ENCODE data around the gene GRAMD1B.

- TF ChIP-seq EZH2phosphoT487 (IDR thresholded peaks at IDR 0.05; ENCODE audit: borderline replicate concordance, low read length): no peak
- TF ChIP-seq CTCF (conservative IDR thresholded peaks at IDR 0.05; ENCODE audit: low read depth, low read length): no peak
- TF ChIP-seq EZH2 (IDR thresholded peaks at IDR 0.05; ENCODE audit: low read length, unreplicated experiment): no peak
Observed at GRCh38 chr11:123386796-123387510, 43.1 kb upstream of the GRAMD1B start.
